Endometrium (tissue), 2 donors: ENCODE data around the gene DCLK1.

Source experiments
- FAIRE-seq: peaks from 2 replicates; lab custom pipeline; 2012; peaks lifted over from hg19 to GRCh38; lab: Jason Lieb, UNC
- donor health status: control.
- donor health status: control.

DCLK1 gene

DNA sequence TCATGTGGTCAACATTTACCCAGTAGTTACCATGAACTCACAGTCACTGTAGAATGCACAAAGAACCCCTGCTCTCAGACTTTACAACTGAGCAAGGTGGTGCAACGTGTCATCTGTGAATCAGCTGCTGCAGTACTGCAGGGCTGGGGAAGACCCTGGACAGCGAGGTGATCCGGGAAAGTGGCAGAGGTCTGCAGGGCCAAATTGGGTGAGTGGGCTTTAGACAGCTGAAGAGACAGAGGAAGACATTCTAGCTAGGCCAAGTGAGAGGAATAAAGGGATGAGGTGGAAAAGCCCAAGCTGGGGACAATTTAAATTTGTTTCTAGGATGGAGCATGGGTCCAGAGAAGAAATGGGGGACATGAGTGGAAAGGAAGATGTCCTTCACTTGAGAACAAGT is 270.5 kb downstream of the DCLK1 start:
- no peak for FAIRE-seq

DNA sequence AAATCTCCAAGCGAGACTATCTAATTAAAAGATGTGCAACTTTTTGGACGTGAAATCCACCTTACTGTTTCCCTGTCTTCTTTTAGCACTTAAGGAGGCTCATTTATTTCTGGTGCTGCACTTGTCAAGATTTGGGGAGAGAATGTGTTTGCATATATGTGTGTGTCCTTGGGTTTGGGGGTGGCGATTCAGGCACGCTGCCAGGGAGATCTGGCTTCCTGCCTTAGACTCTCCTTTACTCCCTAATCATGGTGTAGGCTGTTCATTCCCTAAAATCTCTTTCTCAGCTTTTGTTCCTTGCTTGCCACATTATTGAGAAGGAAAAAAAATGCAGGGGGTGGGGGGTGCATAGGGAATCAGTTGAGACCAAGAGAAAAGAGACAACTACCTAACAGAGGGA is 271.2 kb downstream of the DCLK1 start:
- FAIRE-seq, result no peak

- no peak for FAIRE-seq
Measured at GRCh38 chr13:35858665-35859064, 272.5 kb downstream of the DCLK1 start.

- FAIRE-seq, result peak; percentile 76
Measured at GRCh38 chr13:35857769-35858168, 273.4 kb downstream of the DCLK1 start.

- no peak for FAIRE-seq
Measured at GRCh38 chr13:35856721-35857364, 274.3 kb downstream of the DCLK1 start.

GRCh38 chr13:35856084-35856483 is 275.1 kb downstream of the DCLK1 start:
- FAIRE-seq, result no peak

GRCh38 chr13:35855531-35856019 is 275.6 kb downstream of the DCLK1 start:
- FAIRE-seq, result no peak

DNA sequence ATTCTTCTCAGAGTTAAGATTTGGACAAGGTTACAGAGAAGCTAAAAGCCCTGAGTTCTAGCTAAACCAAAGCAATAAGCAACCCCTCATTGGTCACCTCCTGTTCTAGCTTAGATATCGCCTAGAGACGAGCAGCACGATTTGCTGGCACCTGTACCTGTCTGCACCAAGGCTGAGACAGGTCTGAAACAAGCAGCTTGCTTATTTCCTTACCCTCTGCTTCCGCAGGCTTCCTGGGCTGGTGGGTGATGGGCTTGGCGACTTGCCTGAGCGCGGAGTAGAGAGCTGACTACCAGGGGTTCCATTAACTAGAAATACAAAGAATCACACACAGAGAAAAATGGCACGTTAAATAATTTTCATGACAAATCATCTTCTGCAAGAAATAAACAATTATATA is 276.9 kb downstream of the DCLK1 start:
- FAIRE-seq, result no peak

GRCh38 chr13:35851881-35852280 is 279.3 kb downstream of the DCLK1 start:
- no peak for FAIRE-seq

GRCh38 chr13:35851356-35851755 is 279.8 kb downstream of the DCLK1 start:
- no peak for FAIRE-seq

DNA sequence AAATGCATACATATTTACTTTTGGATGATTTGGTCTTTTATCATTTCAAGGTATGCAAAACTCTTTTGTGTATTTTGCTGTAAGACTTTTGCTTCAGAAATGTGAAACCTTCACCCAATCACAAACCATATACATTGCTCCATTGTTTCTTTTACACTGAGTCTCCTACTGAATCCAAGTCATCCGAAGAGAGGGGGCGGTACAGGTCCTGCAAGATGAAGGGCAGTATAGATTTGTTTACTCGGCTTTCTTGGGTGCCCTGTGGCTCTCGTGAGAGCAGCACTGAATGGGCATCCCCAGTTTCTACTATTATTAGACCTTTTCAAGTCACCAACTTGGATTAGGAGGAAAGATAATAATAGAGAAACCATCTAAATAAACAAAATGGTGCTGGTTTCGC is 280.6 kb downstream of the DCLK1 start:
- FAIRE-seq, result no peak

DNA sequence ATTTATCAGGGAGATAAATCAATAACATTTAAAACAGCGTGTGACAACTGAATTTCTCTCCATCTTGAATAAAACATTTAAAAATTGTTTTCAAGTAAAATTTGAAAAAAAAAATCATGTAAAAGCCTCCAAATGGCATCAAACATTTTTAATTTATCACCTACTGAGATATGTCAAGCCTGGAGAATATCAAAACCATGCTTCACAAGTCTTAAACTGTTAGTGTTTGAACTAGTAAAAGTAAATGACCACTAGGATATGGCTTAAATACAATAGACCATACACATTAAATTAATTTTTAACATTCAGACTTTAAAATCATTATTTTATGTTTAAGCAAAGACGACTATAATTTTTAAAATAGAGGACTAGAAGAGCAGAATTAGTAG is 281.9 kb downstream of the DCLK1 start:
- peak; percentile 45 for FAIRE-seq

- FAIRE-seq, result no peak
Measured at GRCh38 chr13:35848336-35849255, 282.6 kb downstream of the DCLK1 start.

- FAIRE-seq, result no peak
Measured at GRCh38 chr13:35843272-35843671, 287.9 kb downstream of the DCLK1 start.

DNA sequence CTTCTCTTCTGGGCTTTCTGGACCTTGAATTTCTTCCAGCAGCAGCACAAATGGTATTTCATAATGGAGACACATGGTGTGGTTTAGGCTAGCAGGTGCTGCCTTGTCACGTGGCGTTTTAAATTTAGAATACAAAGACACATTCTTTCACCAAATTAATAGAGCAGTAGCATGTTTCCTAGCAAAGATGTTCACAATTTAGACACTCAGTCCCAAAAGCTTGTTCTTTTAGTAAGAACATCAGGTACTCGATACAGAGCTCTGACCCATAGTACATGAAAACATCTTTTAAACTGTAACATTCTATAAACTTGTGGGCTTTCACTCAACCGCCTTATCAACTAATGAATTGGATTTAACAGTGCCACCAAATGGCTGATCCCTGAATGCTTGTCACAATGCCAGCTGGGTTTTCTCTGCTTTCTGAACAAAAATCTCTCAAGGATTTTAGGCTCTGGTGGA is 290.1 kb downstream of the DCLK1 start:
- no peak for FAIRE-seq

- no peak for FAIRE-seq
Measured at GRCh38 chr13:35839806-35840205, 291.4 kb downstream of the DCLK1 start.

DNA sequence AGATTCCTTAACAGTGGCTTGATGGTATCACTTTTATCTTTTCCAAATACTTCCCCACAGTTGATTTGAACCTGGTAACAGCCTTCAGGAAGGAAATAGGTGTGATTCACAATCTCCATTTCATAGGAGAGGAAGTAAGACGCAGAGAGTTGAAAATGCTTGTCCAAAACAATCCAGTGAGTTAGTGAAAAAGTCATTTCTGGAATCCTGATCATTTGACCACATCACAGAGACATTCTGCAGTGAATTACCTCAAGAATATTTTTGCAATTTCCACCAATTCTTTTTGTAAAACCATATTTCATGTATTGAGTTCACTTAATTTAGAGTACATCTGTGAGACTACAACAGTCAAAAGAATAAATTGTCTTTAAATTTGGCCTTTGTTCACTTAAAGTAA is 292.8 kb downstream of the DCLK1 start:
- no peak for FAIRE-seq

DNA sequence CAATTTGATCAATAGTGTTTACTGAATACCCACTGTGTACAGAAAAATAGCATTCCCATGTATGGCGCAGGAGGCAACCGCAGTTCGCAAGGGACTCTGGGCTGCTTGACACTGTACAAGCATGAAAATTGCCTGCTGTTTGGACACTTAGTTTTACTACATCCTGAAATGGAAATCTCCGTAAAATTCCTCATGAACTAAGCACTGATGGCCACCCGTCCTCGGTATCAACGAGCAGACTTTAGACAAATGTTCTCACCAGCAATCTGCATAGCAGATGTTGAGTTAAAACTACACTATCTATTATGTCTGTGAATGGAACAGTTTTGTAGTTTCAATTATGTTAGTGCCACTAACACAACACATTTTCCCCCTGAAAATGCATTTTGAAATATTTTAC is 294.7 kb downstream of the DCLK1 start:
- no peak for FAIRE-seq

GRCh38 chr13:35835989-35836388 is 295.2 kb downstream of the DCLK1 start:
- no peak for FAIRE-seq

DNA sequence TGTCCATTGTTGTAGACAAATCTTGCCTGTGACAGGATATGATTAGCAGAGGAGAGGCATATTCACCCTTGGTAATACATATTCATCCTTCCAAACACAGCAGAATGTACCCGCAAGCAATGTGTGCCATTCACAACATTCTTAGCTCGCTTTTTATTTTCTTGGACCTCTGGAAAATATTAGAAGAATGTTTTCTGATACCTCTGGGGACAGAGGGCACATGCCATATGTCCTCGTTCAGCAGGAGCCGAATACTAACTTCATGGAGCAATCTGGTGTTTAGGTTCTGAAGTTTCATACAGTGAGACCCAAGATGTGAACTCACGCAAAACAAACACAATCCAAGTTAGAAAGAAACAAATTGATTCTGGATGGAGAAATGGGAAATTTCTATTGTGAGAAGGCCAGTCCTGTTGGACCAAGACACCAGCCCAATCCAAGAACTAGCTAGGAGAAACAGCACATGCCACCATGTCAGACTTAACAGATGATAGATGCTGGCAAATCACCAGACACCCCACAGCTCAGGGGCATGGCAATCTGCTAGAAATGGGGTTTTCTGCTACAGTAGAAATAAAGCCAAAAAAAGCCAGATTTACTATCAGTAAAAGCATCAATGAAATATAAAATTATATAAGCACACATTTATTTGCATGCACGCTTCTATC is 297.4 kb downstream of the DCLK1 start:
- no peak for FAIRE-seq

DNA sequence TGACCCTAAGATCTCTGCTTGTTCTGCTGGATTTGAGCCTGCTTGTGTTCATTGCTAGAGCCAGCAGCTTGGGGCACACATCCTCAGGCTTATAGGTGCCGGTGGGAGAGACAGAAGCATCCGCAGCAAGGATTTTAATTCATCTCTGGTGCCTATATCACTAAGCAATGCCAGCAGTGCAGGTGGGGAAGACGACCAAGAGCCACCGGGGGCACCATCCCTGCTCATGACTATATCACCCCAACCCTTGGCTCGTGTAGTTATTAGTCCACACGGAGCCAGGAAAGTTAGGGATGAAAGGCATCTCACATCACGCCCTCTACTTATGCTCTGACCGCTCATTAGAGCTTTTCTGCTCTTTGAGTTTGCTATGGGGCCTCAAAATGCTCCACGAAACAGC is 298.2 kb downstream of the DCLK1 start:
- FAIRE-seq, result no peak

GRCh38 chr13:35832551-35832950 is 298.6 kb downstream of the DCLK1 start:
- FAIRE-seq, result no peak
